GM23338 (cell line): ENCODE measurements around the gene NCOA6. TPM values are rescaled to one million over a fixed set of nuclear protein-coding genes. Genes with fewer than 3 reads are reported as not detected.

Experiments
- ATAC-seq: fragments of 200-7000 bp; cut with Tn5 transposase; 3 replicates; pipeline ENCODE4 v1.9.1; 2020
- DNase-seq: peaks from one replicate; pipeline ENCODE4 v3.0.0-alpha.2; 2015; ENCODE audit warnings: low spot score
- H2AFZ ChIP-seq: fragments of 200-600 bp; sonication (generic); 2 replicates; pipeline ENCODE4 v1.8.0; 2016; ENCODE audit warnings: antibody characterized with exemption, mild to moderate bottlenecking, moderate library complexity
- H3F3A ChIP-seq: fragments of 200-600 bp; sonication (generic); replicated peaks from 2 replicates; pipeline ENCODE4 v1.8.0; 2017; ENCODE audit warnings: antibody characterized with exemption, mixed run types, low read depth
- H3K27ac ChIP-seq: fragments of 200-600 bp; sonication (generic); 2 replicates; pipeline ENCODE4 v1.6.1; 2016; ENCODE audit warnings: low read depth
- H3K27me3 ChIP-seq: fragments of 200-600 bp; sonication (generic); 2 replicates; pipeline ENCODE4 v1.8.0; 2016; ENCODE audit warnings: mild to moderate bottlenecking, mixed run types, moderate library complexity; ENCODE audit not compliant: insufficient read depth
- H3K36me3 ChIP-seq: fragments of 200-600 bp; sonication (generic); 2 replicates; pipeline ENCODE4 v1.8.0; 2016; ENCODE audit warnings: mild to moderate bottlenecking; ENCODE audit not compliant: insufficient read depth
- H3K4me1 ChIP-seq: fragments of 200-600 bp; sonication (generic); 2 replicates; pipeline ENCODE4 v1.8.0; 2016; ENCODE audit warnings: mild to moderate bottlenecking, moderate library complexity; ENCODE audit not compliant: insufficient read depth
- H3K4me2 ChIP-seq: fragments of 200-600 bp; sonication (generic); 2 replicates; pipeline ENCODE4 v1.7.1; 2017; ENCODE audit warnings: mixed run types
- H3K4me3 ChIP-seq: fragments of 200-600 bp; sonication (generic); 2 replicates; pipeline ENCODE4 v1.6.1; 2016; ENCODE audit warnings: mixed run types
- H3K79me2 ChIP-seq: fragments of 200-600 bp; sonication (generic); replicated peaks from 2 replicates; pipeline ENCODE4 v1.8.0; 2017; ENCODE audit warnings: mild to moderate bottlenecking; ENCODE audit not compliant: insufficient read depth
- H3K9me2 ChIP-seq: fragments of 200-600 bp; sonication (generic); 2 replicates; pipeline ENCODE4 v1.8.0; 2017; ENCODE audit not compliant: insufficient read depth
- H4K20me1 ChIP-seq: fragments of 200-600 bp; sonication (generic); replicated peaks from 2 replicates; pipeline ENCODE4 v1.8.0; 2017; ENCODE audit warnings: mild to moderate bottlenecking; ENCODE audit not compliant: insufficient read depth
- H3K27ac Mint-ChIP-seq: 2 replicates; pipeline ENCODE4 v1.8.0; 2020; ENCODE audit warnings: inconsistent platforms, mild to moderate bottlenecking, moderate library complexity, mixed read lengths
- H3K27me3 Mint-ChIP-seq: 3 replicates; pipeline ENCODE4 v1.8.0; 2022; ENCODE audit warnings: low read depth, mild to moderate bottlenecking, moderate library complexity, mixed read lengths, inconsistent platforms; ENCODE audit not compliant: insufficient read depth, poor library complexity
- H3K36me3 Mint-ChIP-seq: 3 replicates; pipeline ENCODE4 v1.8.0; 2021; ENCODE audit warnings: low read depth, mild to moderate bottlenecking, inconsistent platforms, moderate library complexity, mixed read lengths
- H3K4me1 Mint-ChIP-seq: 3 replicates; pipeline ENCODE4 v1.8.0; 2020; ENCODE audit warnings: mild to moderate bottlenecking, inconsistent platforms, mixed read lengths
- H3K4me3 Mint-ChIP-seq: 3 replicates; pipeline ENCODE4 v1.8.0; 2021; ENCODE audit warnings: moderate library complexity, mild to moderate bottlenecking, inconsistent platforms, mixed read lengths
- H3K9me3 Mint-ChIP-seq: 3 replicates; pipeline ENCODE4 v1.8.0; 2020; ENCODE audit warnings: moderate library complexity, mild to moderate bottlenecking, inconsistent platforms, mixed read lengths
- NANOG ChIP-seq: IDR thresholded peaks from 2 replicates; pipeline ENCODE4 v1.6.1; 2016; ENCODE audit warnings: antibody characterized with exemption, borderline replicate concordance
- polyA plus RNA-seq: library from polyadenylated mRNA; unstranded; fragments of >200 nt; fragmentation: Nextera tagmentation; extraction: Ambion mirVana; gene quantifications from 2 replicates; pipeline ENCODE4 v1.2.1, GENCODE V29; 2016
- total RNA-seq: library from RNA; depleted of rRNA; stranded (reverse); fragments of >200 nt; shearing (Covaris generic); gene quantifications from 2 replicates; pipeline ENCODE4 v1.2.3, GENCODE V29; 2014
- TF ChIP-seq, protein P1 (sequence below), 2 experiments: fragments of 200-600 bp in 1 of 2; sonication (generic) in 1 of 2; conservative IDR thresholded peaks; 2 replicates each; pipeline versions ENCODE4 v1.5.1 to v1.6.1; 2016 to 2017; ENCODE audit warnings: antibody characterized with exemption in 2 of 2, low read depth in 2 of 2, mild to moderate bottlenecking in 2 of 2, moderate library complexity in 1 of 2
- TF ChIP-seq, protein P2 (sequence below): IDR thresholded peaks from one replicate; pipeline ENCODE4 v1.6.1; 2018; ENCODE audit warnings: antibody characterized with exemption; ENCODE audit not compliant: unreplicated experiment

NCOA6 gene
- total and polyA plus RNA-seq, 2 experiments from 2014 or later = 10.6 to 17.4 TPM

DNA sequence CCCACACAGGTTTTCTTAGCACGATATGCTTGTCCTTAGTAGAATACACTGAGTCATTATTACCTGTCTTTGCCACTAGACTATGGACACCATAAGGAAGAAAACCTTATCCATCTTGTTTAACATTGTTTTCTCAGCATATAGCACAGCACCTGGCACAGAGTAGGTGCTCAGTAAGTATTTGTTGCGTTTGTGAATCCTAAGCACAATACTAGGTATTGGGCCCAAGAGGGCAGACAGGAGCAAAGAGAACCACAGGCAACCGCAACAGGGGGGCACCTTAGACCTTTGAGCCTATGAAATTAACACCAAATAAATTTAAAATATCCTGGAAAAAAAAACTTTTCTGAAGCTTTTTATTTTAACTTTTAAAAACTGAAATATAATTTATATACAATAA, 3.7 kb upstream of the NCOA6 start:
- Histone ChIP-seq H3K4me2 (no peak overlapping the region), H3K4me3 (no peak overlapping the region), H3K79me2 (no peaks in the 10 kb centered on the region), H3K36me3 (no peaks in the 10 kb centered on the region), H4K20me1 (no peaks in the 10 kb centered on the region), H3K27ac (no peak overlapping the region), H3K27me3 (no peaks in the 10 kb centered on the region), H2AFZ (no peak overlapping the region), H3F3A (no peaks in the 10 kb centered on the region; the same call in 1 of the 2 replicates), H3K4me1 (peaks cover 5% of the 10 kb centered on the region; the same call in 1 of the 2 replicates), H3K9me2 (no peaks in the 10 kb centered on the region)
- Mint-ChIP-seq H3K9me3 (peaks cover 2% of the 10 kb centered on the region; the same call in 1 of the 3 replicates), H3K27me3 (peaks cover 9% of the 10 kb centered on the region), H3K36me3 (no peaks in the 10 kb centered on the region; the same call in 2 of the 3 replicates), H3K27ac (no peak overlapping the region), H3K4me1 (peaks cover 9% of the 10 kb centered on the region), H3K4me3 (no peak overlapping the region)
- DNase-seq (peak; percentile 60), ATAC-seq (peak; percentile 13; the same call in 2 of the 3 replicates)
- TF ChIP-seq, protein P1, sequence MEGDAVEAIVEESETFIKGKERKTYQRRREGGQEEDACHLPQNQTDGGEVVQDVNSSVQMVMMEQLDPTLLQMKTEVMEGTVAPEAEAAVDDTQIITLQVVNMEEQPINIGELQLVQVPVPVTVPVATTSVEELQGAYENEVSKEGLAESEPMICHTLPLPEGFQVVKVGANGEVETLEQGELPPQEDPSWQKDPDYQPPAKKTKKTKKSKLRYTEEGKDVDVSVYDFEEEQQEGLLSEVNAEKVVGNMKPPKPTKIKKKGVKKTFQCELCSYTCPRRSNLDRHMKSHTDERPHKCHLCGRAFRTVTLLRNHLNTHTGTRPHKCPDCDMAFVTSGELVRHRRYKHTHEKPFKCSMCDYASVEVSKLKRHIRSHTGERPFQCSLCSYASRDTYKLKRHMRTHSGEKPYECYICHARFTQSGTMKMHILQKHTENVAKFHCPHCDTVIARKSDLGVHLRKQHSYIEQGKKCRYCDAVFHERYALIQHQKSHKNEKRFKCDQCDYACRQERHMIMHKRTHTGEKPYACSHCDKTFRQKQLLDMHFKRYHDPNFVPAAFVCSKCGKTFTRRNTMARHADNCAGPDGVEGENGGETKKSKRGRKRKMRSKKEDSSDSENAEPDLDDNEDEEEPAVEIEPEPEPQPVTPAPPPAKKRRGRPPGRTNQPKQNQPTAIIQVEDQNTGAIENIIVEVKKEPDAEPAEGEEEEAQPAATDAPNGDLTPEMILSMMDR (conservative IDR thresholded peaks at IDR 0.05; ENCODE audit: low read depth in 2 of 2) = peak; percentile 32 to 35; a peak in 3 of 4 replicates
- TF ChIP-seq NANOG = no peak

DNA sequence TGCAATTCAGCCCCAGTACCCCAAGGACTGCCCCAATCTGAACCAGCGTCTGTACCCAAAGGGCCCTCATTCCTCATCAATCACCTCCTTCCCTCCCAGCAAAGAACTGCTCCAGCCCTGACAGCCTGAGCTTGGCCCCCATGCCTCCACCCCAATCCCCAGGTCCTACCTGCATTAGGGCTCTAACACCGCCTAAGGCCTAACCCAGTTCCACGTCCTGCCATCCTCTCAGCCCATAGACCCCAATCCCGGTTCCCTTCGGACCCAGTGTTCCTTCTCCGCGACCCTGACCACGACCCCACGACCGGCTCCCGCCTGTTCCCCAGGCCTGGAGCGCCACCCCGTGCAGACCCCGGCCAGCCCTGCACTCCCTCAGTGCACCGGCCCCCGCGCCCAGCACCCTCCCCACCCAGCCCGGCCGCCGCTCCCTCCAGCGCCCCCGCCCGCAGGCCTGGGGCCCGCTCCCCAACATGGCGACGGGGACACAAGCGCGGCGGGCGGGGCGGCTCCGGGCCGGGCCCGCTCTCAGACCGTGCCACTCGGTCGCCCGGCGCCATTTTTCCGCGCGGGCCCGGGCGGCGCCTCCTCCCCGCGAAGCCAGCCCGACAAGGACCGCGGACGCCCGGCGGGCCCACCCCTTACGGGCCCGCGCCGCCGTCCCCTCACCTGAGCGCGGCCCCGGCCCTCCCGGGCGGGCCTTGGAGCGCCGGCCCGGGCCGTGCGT, 483 bp downstream of the NCOA6 start:
- Histone ChIP-seq H3F3A (no peaks in the 10 kb centered on the region; the same call in 1 of the 2 replicates), H3K36me3 (no peaks in the 10 kb centered on the region), H3K27ac (no peak overlapping the region), H3K4me2 (peak overlapping the region; percentile 91), H3K27me3 (no peaks in the 10 kb centered on the region), H3K4me1 (peaks cover 11% of the 10 kb centered on the region; the same call in 1 of the 2 replicates), H2AFZ (peak overlapping the region; percentile 87), H3K9me2 (no peaks in the 10 kb centered on the region), H3K79me2 (peaks cover 35% of the 10 kb centered on the region), H3K4me3 (peak overlapping the region; percentile 71), H4K20me1 (no peaks in the 10 kb centered on the region)
- ATAC-seq (peak; percentile 77), DNase-seq (peak; percentile 88)
- peaks cover 9% of the 10 kb centered on the region for H3K27me3 Mint-ChIP-seq
- peaks cover 2% of the 10 kb centered on the region; the same call in 2 of the 3 replicates for H3K9me3 Mint-ChIP-seq
- TF ChIP-seq, protein P2, sequence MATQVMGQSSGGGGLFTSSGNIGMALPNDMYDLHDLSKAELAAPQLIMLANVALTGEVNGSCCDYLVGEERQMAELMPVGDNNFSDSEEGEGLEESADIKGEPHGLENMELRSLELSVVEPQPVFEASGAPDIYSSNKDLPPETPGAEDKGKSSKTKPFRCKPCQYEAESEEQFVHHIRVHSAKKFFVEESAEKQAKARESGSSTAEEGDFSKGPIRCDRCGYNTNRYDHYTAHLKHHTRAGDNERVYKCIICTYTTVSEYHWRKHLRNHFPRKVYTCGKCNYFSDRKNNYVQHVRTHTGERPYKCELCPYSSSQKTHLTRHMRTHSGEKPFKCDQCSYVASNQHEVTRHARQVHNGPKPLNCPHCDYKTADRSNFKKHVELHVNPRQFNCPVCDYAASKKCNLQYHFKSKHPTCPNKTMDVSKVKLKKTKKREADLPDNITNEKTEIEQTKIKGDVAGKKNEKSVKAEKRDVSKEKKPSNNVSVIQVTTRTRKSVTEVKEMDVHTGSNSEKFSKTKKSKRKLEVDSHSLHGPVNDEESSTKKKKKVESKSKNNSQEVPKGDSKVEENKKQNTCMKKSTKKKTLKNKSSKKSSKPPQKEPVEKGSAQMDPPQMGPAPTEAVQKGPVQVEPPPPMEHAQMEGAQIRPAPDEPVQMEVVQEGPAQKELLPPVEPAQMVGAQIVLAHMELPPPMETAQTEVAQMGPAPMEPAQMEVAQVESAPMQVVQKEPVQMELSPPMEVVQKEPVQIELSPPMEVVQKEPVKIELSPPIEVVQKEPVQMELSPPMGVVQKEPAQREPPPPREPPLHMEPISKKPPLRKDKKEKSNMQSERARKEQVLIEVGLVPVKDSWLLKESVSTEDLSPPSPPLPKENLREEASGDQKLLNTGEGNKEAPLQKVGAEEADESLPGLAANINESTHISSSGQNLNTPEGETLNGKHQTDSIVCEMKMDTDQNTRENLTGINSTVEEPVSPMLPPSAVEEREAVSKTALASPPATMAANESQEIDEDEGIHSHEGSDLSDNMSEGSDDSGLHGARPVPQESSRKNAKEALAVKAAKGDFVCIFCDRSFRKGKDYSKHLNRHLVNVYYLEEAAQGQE = no peak
- TF ChIP-seq, protein P1 (conservative IDR thresholded peaks at IDR 0.05; ENCODE audit: low read depth in 2 of 2) = peak in 1 of 2 experiments; percentile 31; a peak in 2 of 4 replicates
- H3K4me1 Mint-ChIP-seq = peaks cover 11% of the 10 kb centered on the region
- H3K4me3 Mint-ChIP-seq = peak overlapping the region; percentile 91
- peak overlapping the region; percentile 83 for H3K27ac Mint-ChIP-seq
- H3K36me3 Mint-ChIP-seq = peaks cover 2% of the 10 kb centered on the region; the same call in 2 of the 3 replicates
